G401 (cell line): Measurements from ENCODE around the gene AGAP1. TPM values are rescaled to one million over a fixed set of nuclear protein-coding genes. Genes with fewer than 3 reads are reported as not detected.
"Not testable (repeated sequence)": the region's sequence is repeated elsewhere in the genome, so short reads cannot be mapped to it uniquely, and the experiment has no call there.

Experiments
- DNase-seq: peaks from one replicate; pipeline ENCODE4 v3.0.0-alpha.2; 2015; ENCODE audit warnings: low spot score
- in situ Hi-C: cut with HindIII; loops from 2 replicates; pipeline ENCODE4 v1.10.0; 2016; ENCODE audit warnings: low sequenced_read_pairs, mixed read lengths
- total RNA-seq: library from RNA; depleted of rRNA; stranded (reverse); fragments of >200 nt; shearing (Covaris generic); gene quantifications from 2 replicates; pipeline ENCODE4 v1.2.3, GENCODE V29; 2014

AGAP1 gene
- total RNA-seq, 1 experiment from 2014 or later: 14.4 TPM

DNA sequence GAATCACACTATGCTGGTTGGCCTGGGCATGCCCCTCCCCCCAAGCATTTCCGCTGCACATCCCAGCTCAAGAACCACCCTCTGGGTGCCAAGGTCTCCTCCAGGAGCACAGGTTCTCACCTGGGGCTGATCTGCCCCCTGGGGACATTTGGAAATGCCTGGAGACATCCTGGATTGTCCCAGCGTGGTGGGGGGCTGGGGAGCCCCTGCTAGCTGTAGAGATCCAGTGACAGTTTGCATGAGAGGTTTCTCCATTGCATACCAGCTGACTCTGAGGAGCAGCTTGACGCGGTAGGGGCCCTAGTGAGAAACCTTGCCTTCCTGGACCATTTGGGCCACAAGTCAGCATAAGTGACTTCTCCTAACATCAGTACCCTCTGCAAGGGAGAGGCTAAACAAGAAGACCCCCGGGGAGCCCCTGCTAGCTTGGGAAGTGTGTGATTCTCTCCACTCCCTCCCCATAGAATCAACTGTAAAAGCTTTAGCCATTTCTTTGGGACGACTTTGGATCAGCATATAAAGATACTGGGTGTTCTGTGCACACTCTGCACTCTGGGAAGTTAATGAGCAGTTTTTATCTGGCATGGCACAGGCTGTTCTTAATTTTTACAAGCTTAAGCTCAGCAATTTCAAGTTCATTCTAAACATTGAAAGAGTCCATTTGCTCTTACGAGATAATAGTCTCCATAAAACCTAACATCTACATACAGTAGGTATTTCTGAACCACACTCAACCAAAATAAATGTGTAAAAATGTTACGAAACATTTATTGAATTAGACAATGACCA, 580.2 kb downstream of the AGAP1 start:
- in situ Hi-C loops: no loop called here
- no peak for DNase-seq

DNA sequence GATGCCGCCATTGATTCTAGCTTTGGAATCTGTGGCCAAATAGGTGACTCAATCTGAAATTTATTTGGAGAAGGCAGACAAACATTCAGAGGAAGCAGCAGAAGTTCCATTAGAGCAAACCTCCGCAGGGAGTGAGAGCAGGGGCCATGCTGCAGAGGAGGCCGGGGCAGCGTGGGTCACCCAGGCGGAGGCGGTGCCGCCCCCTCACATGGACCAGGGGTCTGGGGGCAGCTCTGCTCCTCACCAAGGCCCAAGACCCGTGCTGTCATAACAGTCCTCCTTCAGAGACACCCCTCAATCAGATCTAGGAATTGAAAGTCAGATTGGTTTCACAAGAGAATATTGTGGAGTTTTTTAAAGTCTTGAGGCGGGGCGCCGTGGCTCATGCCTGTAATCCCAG, 582.0 kb downstream of the AGAP1 start:
- in situ Hi-C loops: no loop called here
- DNase-seq: no peak

DNA sequence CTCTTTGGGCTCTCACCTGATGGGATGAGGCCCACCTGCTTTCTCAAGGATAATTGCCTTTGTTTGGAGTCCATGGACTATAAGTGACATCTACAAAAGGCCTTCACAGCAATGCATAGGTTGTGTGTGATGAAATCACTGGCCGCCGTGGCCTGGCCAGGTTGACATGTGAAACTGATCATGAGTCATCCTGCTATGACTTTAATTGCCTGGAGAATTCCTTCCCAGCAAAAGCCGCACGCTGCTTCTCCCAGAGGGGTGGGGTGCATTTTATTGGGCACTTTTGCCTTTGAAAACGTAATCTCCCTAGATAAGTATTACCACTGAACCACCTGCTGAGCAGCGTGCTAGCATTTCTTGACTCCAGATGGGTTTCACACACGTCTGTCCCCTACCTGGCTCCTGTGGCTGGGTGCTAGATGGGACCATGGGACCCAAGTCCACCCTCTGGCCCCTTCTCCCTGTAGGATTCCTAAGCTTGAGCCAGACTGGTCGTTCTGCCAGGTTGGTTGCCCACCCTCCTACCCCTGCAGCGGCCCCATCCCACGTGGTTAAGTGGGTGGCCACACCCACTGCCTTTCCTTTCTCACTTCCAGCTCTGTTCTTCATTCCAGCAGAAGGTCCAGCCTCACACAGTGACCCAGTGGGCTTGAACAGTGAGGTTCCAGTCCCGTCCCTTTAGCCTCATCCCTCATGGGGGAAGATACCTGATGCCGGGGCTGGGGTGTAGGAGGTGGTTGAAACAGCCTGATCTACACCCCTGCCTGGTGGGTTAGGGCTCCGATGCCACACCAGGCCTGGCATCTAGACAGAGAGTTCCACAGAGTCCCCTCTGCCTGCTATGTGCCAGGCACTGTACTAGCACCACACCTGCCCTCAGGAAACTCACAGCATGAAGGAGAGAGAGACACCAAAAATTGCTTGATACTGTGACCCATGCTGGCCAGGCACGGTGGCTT, 584.7 kb downstream of the AGAP1 start:
- no peak for DNase-seq
- in situ Hi-C loops: no loop called here

DNA sequence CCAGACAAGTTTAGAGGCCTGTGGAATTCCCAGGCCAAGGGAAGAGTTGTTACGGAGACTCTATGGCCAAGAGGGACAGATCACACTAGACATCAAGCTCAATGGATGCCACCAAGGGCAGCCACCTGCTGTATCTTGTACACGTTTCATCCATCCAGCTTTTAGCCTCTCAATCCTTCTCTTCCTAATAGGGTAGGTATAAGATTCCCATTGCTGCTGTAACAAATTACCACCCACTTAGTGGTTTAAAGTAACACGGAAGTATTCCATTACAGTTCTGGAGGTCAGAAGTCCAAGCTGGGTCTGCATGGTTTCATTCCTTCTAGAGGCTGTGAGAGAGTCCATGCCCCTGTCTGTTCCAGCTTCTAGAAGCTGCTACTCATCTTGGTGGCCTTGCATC, 586.6 kb downstream of the AGAP1 start:
- in situ Hi-C loops: no loop called here
- no peak for DNase-seq

- in situ Hi-C loops: no loop called here
- DNase-seq: no peak
These were observed 587.3 kb downstream of the AGAP1 start for GRCh38 chr2:236081171-236081570.

DNA sequence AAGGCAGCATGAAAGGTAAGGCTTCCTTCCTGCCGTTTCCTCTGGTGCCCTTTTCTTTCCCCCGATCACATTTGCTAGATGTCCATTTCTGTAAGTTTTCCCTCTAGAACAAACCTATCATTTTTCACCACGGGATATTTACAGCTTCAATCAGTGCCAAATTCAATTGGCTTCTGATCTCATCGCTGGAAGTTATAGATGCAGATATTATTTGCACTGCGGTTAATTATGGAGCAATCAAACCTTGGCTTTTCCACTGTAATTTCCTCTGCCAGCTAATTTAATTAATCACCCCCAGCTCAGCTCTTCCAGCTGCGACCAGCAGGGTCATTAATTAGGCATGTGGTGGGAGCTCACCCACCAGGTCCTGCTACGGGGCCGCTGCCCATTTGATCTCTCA, 588.2 kb downstream of the AGAP1 start:
- in situ Hi-C loops: no loop called here
- no peak for DNase-seq

DNA sequence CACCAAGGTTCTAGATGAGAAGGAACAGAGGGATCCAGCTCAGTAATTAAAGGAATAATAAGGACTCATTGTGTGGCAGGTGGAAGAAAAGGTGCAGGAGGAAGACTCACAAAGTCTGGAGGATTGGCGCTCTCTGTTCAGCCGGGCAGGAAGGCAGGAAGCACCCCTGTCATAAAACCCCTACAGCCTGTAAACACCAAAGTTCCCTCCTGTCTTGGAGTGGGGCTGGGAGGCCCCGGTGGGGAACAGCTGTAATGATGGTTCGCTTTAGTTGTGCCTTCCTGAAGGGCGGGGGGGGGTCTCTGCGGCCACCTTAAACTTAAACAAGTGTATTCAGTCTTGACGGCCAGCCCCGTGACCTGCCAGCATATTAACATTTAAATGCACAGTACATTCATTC, 590.1 kb downstream of the AGAP1 start:
- in situ Hi-C loops: no loop called here
- no peak for DNase-seq

GRCh38 chr2:236085211-236085610, 591.4 kb downstream of the AGAP1 start:
- DNase-seq: no peak
- in situ Hi-C loops: no loop called here

DNA sequence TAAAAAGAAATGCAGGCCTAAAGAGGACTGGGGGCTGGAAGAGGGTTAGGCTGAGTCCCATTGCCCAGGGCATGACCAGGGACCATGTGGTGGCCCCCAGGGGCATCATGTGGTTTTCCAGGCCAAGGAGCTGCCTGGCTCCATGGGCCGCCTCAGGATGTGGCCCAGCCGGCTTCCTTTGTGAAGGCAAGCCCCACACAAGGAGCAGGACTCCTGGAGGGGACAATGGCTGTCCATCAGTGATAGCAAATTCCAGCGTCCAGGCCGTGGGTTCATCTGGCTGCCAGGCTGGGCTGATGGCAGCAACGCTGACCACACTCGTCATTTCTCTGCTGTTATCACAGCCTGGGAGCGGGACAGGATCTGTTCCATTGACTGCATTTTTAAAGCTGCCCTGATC, 591.8 kb downstream of the AGAP1 start:
- no peak for DNase-seq

GRCh38 chr2:236086403-236086970, 592.6 kb downstream of the AGAP1 start:
- DNase-seq: no peak

More for the DNA sequence above, 591.8 kb downstream of the AGAP1 start:
- in situ Hi-C loops: no loop called here

DNA sequence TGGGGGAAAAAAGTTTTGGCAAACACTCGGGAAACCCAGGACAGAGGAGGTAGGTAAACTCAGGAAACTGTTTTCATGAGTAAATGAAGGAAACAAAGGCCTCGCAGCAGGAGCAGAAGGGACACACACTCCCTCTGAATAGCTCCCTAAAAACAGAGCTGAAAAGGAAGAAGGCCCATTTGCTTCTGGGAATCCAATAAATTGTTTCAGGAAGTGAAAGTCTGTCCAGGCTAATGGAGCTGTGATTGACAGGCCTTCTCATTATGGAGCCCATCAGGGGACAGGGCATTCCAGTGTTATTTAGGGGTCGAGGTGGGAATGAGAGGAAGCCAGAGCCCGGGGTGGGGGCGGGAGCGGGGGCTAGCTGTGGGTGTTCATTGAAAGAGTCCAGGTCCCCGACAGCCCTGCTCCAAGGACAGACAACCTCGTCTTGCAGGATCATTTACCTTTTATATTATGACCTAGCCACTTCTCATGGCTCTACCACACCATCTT, 593.2 kb downstream of the AGAP1 start:
- in situ Hi-C loops: no loop called here
- DNase-seq: no peak

More at GRCh38 chr2:236086403-236086970, 592.6 kb downstream of the AGAP1 start:
- in situ Hi-C loops: no loop called here

DNA sequence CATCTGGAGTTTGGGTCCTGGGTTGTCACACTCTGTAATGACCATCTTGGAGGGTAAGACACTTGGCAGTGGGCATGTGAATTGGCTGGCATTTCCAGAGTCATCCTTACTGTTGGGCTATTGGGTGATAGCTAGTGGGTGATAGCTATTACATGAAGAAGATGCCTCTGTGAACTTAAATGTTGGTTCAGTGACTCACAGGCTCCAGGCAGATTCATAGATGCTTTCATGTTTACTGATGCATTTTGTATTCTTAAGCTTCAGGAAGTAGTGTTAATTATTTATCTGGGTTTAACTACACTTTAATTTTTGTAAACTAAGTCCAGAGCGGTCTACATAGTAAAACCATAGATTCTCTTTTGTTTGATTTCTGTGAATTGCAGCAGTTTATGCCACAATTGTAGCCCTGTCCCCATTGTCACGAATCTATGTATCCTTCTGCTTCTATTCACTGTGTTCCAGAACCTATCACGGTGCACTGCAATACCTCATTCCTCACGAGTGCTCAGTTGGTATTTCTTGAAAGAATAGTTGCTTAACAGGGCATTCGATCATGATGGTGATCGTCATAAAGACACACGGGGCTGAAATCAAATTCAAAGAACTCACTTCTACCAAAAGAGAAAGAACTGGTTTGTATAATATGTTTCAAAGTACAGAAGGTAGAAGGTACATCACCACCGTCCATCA, 594.7 kb downstream of the AGAP1 start:
- no peak for DNase-seq
- in situ Hi-C loops: no loop called here

- no peak for DNase-seq
- in situ Hi-C loops: no loop called here
These were observed 595.6 kb downstream of the AGAP1 start for GRCh38 chr2:236089271-236090026.

DNA sequence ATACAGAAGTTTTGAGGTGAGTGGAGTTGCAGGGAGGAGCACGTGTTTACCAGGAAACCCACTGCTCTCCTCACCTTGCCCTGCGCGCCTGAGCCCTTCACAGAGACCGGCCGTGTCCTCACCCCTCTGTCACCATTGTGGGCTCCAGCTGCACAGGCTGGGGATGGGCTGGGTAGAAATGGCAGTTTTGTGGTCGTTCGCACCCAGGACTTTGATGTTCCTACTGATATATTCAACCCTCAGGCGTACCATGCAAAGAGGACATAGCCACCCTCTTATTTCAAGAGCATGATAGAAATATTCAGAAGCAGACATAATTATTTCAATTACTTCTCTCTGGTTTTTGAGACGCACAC, 596.2 kb downstream of the AGAP1 start:
- in situ Hi-C loops: no loop called here
- no peak for DNase-seq

GRCh38 chr2:236090826-236091225, 597.0 kb downstream of the AGAP1 start:
- in situ Hi-C loops, DNase-seq: not testable (repeated sequence)

GRCh38 chr2:236092714-236093113, 598.9 kb downstream of the AGAP1 start:
- peak; percentile 85 for DNase-seq
- in situ Hi-C loops: no loop called here

DNA sequence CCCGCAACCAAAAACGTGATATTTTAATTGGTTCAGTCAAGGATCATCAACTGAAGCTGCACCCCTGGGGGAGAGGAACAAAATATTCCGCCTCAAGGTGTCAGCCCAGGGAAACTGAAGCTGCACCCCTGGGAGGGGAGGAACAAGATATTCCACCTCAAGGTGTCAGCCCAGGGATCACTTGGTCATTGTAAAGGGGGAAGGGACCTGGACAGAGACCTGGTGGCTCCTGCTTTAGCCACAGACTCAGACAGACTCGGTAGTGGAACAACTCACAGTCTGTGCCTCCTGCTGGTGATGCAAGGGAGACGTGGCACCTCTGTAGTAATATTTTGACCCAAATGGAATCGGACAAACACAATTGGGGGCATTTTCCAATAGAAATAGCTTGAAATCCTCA, 599.3 kb downstream of the AGAP1 start:
- in situ Hi-C loops: no loop called here
- peak; percentile 53 for DNase-seq

DNA sequence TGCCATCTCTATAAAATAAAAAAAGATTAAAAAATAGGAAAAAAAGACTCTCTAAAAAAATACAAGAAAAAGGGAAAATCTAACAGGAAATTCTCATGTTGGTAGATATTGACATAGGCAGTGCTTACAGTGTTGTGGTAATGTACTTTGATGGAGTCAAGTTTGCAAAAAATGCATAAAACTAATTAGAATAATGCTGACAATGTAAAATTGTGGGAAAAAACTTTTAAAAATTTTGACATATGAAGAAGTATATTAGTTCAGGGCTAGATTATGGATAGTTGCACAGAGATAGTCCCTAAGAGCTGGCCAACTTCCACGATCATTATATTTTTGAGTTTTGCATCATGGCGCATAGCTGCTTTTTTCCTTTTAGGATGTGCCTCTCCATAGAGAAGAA, 601.7 kb downstream of the AGAP1 start:
- no peak for DNase-seq
- in situ Hi-C loops: no loop called here
